Lower leg skin (tissue), 4 donors: Measurements from ENCODE around the gene EP400. TPM values are rescaled to one million over a fixed set of nuclear protein-coding genes. Genes with fewer than 3 reads are reported as not detected.
A peak's percentile ranks its signal among the peaks of the same experiment; 100 is the strongest.
"Not testable (repeated sequence)": the region's sequence is repeated elsewhere in the genome, so short reads cannot be mapped to it uniquely, and the experiment has no call there.

Experiments used
- DNase-seq, 2 donors: peaks; one replicate each; pipeline ENCODE4 v3.0.0-alpha.2; 2019; ENCODE audit warnings: low spot score in 2 of 2
- H3K4me3 ChIP-seq: fragments of 200-600 bp; sonication (generic); 2 replicates; pipeline ENCODE4 v1.5.1; 2017; ENCODE audit warnings: mild to moderate bottlenecking, low read depth; ENCODE audit not compliant: poor library complexity, severe bottlenecking
- CTCF ChIP-seq, 3 donors: fragments of 450-650 bp; IDR thresholded peaks; one replicate each; pipeline ENCODE4 v1.5.1; 2016; ENCODE audit warnings: antibody characterized with exemption in 3 of 3, mild to moderate bottlenecking in 3 of 3, moderate library complexity in 2 of 3
- POLR2A ChIP-seq, 2 donors: fragments of 450-650 bp; IDR thresholded peaks; one replicate each; pipeline ENCODE4 v1.6.1; 2016 to 2017; ENCODE audit warnings: antibody characterized with exemption in 2 of 2, mild to moderate bottlenecking in 1 of 2, moderate library complexity in 1 of 2
- WGBS, 2 donors: methylation state at CpG; one replicate each; pipeline ENCODE4 v1.1.5; 2018; 5-methylcytosine and 5-hydroxymethylcytosine counted together
- intact Hi-C: fragments of 100-400 bp; cut with DNase I; formaldehyde crosslinking; loops from one replicate; pipeline ENCODE4 v1.15.0; 2023; ENCODE audit warnings: low total_unique reads
- total RNA-seq, 4 donors: library from RNA; depleted of rRNA; stranded (reverse); fragments of >200 nt; gene quantifications; one replicate each; pipeline ENCODE4 v1.1.0, GENCODE V29; 2016

EP400 gene
- total RNA-seq, 4 donors from 2014 or later = 22.0 to 45.8 (median 24.6) TPM

GRCh38 chr12:132079200-132079599 is 129.5 kb downstream of the EP400 start:
- 50 to 65% methylated on average over 8 of the region's 8 CpGs for WGBS, 2 donors
- intact Hi-C loops = no loop called here
- peak in 1 of 2 donors; percentile 80 for DNase-seq
- TF ChIP-seq POLR2A (IDR thresholded peaks at IDR 0.05) (no peak), CTCF (IDR thresholded peaks at IDR 0.05) (no peak)
- no peak overlapping the region for H3K4me3 ChIP-seq

GRCh38 chr12:132079695-132080094 is 130.0 kb downstream of the EP400 start:
- DNase-seq = peak in 1 of 2 donors; percentile 18
- intact Hi-C loops = no loop called here
- WGBS, 2 donors = 67 to 76% methylated on average over 12 of the region's 12 CpGs
- TF ChIP-seq CTCF (IDR thresholded peaks at IDR 0.05) (no peak), POLR2A (IDR thresholded peaks at IDR 0.05) (no peak)
- no peak overlapping the region for H3K4me3 ChIP-seq

- intact Hi-C loops, H3K4me3 ChIP-seq: not testable (repeated sequence)
- peak in 1 of 2 donors; percentile 72 for DNase-seq
- 44 to 48% methylated on average over 7 of the region's 7 CpGs for WGBS, 2 donors
Observed at GRCh38 chr12:132080515-132080914, 130.8 kb downstream of the EP400 start.

- DNase-seq = peak in 1 of 2 donors; percentile 68
- TF ChIP-seq POLR2A (IDR thresholded peaks at IDR 0.05) (no peak), CTCF (IDR thresholded peaks at IDR 0.05) (no peak)
- intact Hi-C loops = no loop called here
- H3K4me3 ChIP-seq = no peak overlapping the region
- WGBS, 2 donors = 89 to 95% methylated on average over 9 of the region's 9 CpGs
Observed at GRCh38 chr12:132081423-132081822, 131.7 kb downstream of the EP400 start.

GRCh38 chr12:132083614-132083940 is 133.8 kb downstream of the EP400 start:
- intact Hi-C loops = no loop called here
- TF ChIP-seq POLR2A (IDR thresholded peaks at IDR 0.05) = no peak
- 9 to 11% methylated on average over 8 of the region's 8 CpGs for WGBS, 2 donors
- DNase-seq = no peak
- no peak overlapping the region for H3K4me3 ChIP-seq

GRCh38 chr12:132083941-132084620 is 134.3 kb downstream of the EP400 start:
- TF ChIP-seq CTCF (IDR thresholded peaks at IDR 0.05) (no peak), POLR2A (IDR thresholded peaks at IDR 0.05) (no peak)
- H3K4me3 ChIP-seq = peak overlapping the region; percentile 77
- intact Hi-C loops = no loop called here
- peak; percentile 77 to 98 for DNase-seq
- WGBS, 2 donors = 0 to 1% methylated on average over 32 to 38 of the region's 84 CpGs
